OCI-LY7 (cell line): ENCODE measurements around the gene HEXA.
"Not testable (repeated sequence)": the region's sequence is repeated elsewhere in the genome, so short reads cannot be mapped to it uniquely, and the experiment has no call there.

Experiments
- CTCF ChIP-seq: fragments of 200-600 bp; sonication (generic); conservative IDR thresholded peaks from 2 replicates; pipeline ENCODE4 v1.5.1; 2014; ENCODE audit warnings: mild to moderate bottlenecking, antibody characterized with exemption, low read length, moderate library complexity, mixed read lengths
- EZH2phosphoT487 ChIP-seq: fragments of 200-600 bp; sonication (generic); IDR thresholded peaks from 2 replicates; pipeline ENCODE4 v1.6.1; 2018; ENCODE audit warnings: low read depth, borderline replicate concordance, mild to moderate bottlenecking, mixed run types, antibody characterized with exemption, low read length, moderate library complexity, mixed read lengths

- not testable (repeated sequence) for TF ChIP-seq CTCF, EZH2phosphoT487
These were observed 3.3 kb upstream of the HEXA start for GRCh38 chr15:72379106-72379505.
